GM19395 (cell line): ENCODE results near the gene PHACTR1.

ENCODE experiments used
- ATAC-seq: cut with Tn5 transposase; IDR thresholded peaks from one replicate; pipeline ENCODE4 v1.9.1; 2021; ENCODE audit warnings: mild to moderate bottlenecking, moderate library complexity; ENCODE audit not compliant: unreplicated experiment

Gene PHACTR1

DNA sequence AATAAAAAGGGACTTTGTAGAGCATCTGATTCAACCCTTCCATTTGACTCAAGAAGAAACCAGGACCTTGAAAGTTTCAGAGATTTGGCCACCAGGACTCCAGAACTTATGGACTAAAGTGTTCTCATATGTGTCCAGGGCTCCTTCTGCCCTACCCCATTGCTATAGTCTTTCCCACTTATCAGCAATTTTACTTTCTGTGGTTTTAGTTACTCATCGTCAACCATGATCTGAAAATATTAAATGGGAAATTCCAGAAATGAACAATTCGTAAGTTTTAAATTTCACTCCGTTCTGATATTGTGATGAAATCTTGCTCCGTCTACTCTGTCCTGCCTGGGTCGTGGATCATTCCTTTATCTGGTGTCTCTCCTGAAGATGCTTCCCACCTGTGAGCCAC, 259.8 kb downstream of the PHACTR1 start:
- ATAC-seq = no peak

GRCh38 chr6:12977206-12977605, 260.6 kb downstream of the PHACTR1 start:
- no peak for ATAC-seq

- ATAC-seq = no peak
Measured at GRCh38 chr6:12977806-12978205, 261.2 kb downstream of the PHACTR1 start.

- no peak for ATAC-seq
Measured at GRCh38 chr6:12980741-12981140, 264.2 kb downstream of the PHACTR1 start.

DNA sequence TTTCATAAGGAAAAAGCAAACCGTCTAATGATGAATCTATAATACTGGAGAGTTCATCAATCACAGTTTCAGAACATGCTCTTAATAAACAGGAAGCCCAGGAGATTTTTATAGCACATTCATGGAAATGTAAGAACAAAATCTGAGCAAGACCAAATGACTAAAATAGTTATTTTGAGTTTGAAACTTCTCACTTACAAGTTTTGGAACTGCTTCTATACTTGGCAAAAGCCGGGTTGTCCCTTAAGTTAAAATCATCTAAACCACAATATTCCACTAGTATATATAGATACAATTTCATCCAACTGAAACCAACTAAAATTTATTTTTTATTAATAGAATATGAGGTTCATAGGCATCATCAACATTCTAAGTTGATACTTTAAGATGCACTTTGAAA, 268.2 kb downstream of the PHACTR1 start:
- no peak for ATAC-seq

DNA sequence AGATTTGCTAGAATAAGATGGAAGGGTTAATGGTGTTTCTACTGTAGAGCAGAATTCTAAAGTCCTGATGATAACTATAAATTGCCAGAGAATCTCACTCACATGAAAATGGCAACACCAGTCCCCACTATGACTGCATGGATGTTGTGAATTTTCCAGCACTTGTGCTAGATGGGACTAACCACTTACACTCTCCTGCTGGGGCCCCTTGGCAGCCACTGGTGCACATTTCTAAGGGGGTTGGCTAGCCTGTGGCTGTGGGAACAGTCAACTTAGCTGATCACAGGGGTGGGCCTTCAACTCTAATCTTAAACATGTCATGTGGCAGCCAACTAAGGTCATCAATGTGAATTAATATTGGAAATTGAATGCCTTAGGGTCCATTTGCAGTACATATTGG, 271.2 kb downstream of the PHACTR1 start:
- no peak for ATAC-seq

DNA sequence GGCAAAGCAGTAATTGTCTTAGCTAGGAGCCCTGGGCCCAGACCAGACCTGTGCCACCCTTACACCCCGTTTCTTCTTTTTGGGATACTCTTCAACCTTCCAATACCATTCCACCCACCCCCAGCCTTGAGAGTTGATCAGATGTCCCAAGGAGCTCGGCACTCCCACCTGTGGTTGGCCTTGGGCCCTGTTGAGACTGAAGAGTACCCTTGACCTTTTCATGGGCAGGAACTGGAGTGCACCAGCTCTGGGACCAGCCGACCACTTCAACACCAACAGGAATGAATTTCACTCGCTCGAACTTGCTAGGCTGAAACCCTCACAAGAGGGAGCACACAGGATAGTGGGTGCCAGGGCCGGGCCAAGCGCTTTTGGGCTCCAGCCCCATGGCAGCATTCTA, 273.6 kb downstream of the PHACTR1 start:
- no peak for ATAC-seq

DNA sequence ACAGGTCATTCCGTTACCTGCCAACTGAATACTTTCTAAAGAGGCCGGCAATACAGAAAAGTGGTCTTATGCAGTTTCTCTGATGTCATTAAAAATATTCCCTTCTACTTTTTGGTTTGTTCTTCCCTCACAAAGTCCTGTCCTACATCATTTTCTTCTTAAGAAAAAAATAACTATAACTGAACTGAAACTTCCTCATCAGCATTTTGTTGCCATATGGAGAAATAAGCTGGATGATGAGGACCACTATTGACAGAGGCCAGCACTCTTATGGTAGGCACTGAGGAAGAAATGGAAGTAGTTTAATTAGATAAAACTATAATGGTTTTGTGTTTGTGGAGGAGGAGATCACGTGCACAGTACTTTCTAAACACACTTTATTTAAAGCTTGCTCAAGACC, 274.9 kb downstream of the PHACTR1 start:
- ATAC-seq = no peak

DNA sequence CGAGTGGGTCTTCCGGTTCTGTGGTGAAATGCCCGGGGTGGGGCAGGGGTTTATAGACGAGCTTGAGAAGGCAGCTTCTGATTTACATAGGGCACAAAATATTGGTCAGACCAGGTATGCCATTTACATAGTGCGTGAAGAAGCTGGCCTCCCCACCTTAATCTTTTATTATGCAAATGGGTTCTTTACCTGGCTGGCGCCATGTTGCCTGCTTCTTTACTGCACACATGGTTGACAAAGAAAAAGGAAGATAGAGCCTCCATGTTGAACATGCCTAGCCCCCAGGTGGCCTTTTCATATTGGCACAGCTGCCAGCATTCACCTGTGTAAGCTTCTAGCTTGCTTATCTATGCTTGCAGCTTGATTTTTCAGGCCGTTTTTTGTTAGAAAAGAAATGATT, 276.2 kb downstream of the PHACTR1 start:
- no peak for ATAC-seq

- ATAC-seq = no peak
Measured at GRCh38 chr6:12993283-12993898, 276.8 kb downstream of the PHACTR1 start.

DNA sequence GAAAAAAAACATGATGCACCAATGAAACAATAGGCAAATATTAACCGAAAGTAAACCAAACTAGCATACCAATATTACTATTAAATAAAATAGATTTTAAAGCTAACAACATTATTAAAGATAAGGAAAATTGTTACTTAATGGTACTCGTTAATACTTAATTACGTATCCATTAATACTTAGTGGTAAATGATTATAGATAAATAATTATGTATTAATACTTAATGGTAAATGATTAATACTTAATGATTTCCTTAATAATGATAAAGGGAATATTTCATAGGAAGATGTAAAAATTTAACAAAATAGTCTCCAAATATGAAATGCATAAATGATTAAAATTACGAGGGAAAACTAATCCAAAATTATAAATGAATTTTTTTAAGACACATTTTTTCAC, 278.9 kb downstream of the PHACTR1 start:
- ATAC-seq = no peak

GRCh38 chr6:13000537-13000936, 284.0 kb downstream of the PHACTR1 start:
- ATAC-seq = no peak

- no peak for ATAC-seq
Measured at GRCh38 chr6:13001927-13002326, 285.4 kb downstream of the PHACTR1 start.

DNA sequence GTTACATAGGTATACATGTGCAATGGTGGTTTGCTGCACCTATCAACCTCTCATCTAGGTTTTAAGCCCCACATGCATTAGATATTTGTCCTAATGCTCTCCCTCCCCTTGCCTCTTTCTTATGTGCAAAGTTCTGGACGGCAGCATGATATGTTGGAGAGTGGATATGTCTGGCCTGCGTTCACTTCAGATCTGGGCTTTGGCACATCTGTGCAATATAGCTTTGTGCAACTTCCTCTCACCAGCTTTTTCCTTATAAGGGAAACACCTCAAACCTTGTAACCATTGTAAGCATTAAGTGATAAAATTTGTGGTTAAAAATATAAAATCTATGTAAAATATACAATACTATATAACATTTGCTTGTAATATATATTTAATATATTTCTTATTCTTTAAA, 288.0 kb downstream of the PHACTR1 start:
- ATAC-seq = no peak

- ATAC-seq = no peak
Measured at GRCh38 chr6:13005994-13006393, 289.4 kb downstream of the PHACTR1 start.

DNA sequence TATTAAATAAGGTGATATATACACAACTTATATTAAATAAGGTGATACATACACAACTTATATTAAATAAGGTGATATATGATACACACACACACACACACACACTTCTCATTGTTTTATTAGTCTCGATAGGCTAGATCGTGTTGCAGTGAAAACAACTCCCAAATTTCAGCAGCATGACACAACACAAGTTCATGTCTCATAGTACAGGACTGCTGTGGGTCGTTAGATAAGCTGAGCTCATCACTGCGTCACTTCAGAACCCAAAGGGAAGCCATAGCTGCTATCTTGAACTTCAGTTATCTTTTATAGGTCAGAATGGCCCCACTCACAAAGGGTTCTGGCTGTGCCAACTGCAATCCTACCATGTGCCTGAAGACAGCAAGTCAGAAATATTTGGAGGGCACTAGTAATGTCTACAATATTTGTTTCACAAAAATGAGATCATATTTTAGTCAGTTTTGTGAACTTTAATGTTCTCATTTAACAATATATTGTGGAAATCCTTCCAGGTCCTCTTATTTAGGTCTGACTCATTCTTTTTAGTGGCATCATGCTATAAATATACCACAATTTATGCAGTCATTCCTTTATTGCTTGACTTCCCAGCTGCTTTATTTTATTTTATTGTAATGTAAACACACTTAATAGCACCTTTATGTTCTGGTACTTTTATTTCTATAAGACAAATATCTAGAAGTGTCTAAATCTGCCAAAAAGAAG, 290.2 kb downstream of the PHACTR1 start:
- ATAC-seq = no peak

- no peak for ATAC-seq
Measured at GRCh38 chr6:13007744-13008143, 291.2 kb downstream of the PHACTR1 start.

- no peak for ATAC-seq
Measured at GRCh38 chr6:13009031-13009430, 292.5 kb downstream of the PHACTR1 start.

DNA sequence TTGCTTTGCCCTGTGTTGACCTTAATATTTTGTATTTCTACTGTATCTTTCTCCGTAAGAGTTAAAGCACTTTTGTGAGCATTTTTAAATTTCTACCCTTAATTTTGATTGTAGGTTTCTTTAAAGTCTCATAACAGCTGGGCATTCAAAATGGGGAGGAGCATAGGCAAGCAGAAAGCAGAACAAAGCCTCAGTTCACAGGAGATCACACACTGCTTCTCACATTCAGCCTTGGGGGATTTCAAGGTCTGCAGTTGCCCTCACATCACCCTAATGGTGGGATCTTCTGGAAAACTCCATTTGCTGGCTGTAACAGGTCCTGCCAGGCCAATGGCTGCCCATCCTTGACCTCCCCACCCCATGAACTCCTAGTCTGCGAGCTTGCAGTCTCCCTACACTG, 292.9 kb downstream of the PHACTR1 start:
- no peak for ATAC-seq

- ATAC-seq = no peak
Measured at GRCh38 chr6:13011612-13012146, 295.1 kb downstream of the PHACTR1 start.

DNA sequence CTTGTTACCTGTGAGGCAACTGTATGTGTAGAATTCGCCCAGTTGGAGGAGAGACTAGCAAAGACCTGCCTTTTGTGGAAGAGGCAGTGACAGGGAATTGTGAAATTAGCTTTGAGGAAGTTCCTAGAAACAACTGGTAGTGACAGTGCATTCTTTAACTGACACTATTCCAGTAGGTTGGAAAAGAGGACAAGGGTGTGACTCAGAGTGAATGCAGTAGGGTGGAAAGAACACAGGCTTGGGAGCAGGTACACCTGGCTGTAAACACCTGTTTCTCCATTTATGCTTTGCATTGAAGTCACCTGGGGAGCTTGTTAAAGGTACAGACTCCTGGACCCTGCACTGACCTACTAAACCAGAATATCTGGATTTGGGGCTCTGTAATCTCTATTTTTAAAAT, 295.7 kb downstream of the PHACTR1 start:
- no peak for ATAC-seq

DNA sequence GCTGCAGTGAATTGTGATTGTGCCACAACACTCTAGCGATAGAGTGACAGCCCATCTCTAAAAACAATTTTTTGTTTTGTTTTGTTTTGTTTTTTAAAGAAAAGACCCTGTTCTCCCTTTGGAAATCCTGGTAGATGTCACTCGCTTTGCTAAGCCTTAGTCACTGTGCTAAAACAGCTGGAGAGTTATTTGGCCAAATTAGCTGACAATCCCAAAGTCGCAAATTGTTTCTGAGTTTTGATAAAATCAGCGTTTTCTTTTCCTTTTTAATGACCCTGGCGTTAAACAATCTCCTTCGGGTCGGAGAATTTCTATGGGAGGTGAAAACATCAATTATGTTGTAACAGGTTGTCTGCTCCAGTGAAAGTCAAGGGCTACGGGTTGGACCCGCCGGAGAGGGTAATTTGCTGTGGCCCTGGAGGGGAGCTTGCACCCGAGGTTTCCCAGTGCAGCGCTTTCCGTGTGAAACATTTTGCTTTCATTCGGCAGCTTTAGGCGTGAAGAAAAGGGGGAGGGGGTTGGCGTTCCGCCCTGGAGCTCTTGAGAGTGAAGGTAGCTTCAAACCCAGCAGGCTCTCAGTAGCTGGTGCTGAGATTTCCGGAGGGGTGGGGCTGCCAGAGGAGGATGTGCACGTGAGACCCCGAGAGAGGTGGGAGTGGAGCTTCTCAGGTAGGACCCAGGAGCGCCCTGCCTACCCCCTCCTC, 296.6 kb downstream of the PHACTR1 start:
- no peak for ATAC-seq
